ENCODE data around the gene PYCARD. TPM values are rescaled to one million over a fixed set of nuclear protein-coding genes. Genes with fewer than 3 reads are reported as not detected.
"Not testable (repeated sequence)": the region's sequence is repeated elsewhere in the genome, so short reads cannot be mapped to it uniquely, and the experiment has no call there.

The PYCARD gene
- total RNA-seq, 1 donor from 2014 or later: 88.2 TPM

DNA sequence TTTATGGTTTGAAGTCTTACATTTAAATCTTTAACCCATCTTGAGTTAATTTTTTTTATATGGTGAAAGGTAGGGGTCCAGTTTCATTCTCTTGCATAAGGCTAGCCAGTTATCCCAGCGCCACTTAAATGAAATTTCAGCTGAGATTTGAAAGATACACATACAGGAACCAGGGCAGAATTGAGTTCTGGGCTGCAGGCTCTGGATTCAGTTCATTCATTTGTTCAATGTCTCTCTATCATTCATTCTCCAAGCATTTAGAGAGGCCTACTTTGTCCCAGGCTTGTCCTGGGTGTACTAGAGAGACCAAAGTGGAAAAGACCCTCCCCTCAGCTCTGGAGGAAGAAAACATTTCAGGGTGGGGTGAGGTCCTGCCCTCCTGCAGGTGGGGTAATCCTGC, 10.8 kb upstream of the PYCARD start:
- DNase-seq (ENCODE audit: low read depth) (no peak), FAIRE-seq (no peak)
- H3K36me3 ChIP-seq (ENCODE audit: control insufficient read depth, insufficient read depth, low read length): no peaks in the 10 kb centered on the region
- no peak overlapping the region for H3K4me3 ChIP-seq (ENCODE audit: low read depth, low read length)
- H3K27me3 ChIP-seq (ENCODE audit: control insufficient read depth, insufficient read depth, low read length): peaks cover 26% of the 10 kb centered on the region
- TF ChIP-seq CTCF (IDR thresholded peaks at IDR 0.05; ENCODE audit: insufficient read depth, low read length, severe bottlenecking): no peak

GRCh38 chr16:31206776-31207175, 4.2 kb upstream of the PYCARD start:
- Histone ChIP-seq H3K27me3 (ENCODE audit: control insufficient read depth, insufficient read depth, low read length) (peaks cover 2% of the 10 kb centered on the region), H3K36me3 (ENCODE audit: control insufficient read depth, insufficient read depth, low read length) (no peaks in the 10 kb centered on the region), H3K4me3 (ENCODE audit: low read depth, low read length) (no peak overlapping the region)
- no peak for TF ChIP-seq CTCF (IDR thresholded peaks at IDR 0.05; ENCODE audit: insufficient read depth, low read length, severe bottlenecking)
- DNase-seq (ENCODE audit: low read depth) (no peak), FAIRE-seq (no peak)

DNA sequence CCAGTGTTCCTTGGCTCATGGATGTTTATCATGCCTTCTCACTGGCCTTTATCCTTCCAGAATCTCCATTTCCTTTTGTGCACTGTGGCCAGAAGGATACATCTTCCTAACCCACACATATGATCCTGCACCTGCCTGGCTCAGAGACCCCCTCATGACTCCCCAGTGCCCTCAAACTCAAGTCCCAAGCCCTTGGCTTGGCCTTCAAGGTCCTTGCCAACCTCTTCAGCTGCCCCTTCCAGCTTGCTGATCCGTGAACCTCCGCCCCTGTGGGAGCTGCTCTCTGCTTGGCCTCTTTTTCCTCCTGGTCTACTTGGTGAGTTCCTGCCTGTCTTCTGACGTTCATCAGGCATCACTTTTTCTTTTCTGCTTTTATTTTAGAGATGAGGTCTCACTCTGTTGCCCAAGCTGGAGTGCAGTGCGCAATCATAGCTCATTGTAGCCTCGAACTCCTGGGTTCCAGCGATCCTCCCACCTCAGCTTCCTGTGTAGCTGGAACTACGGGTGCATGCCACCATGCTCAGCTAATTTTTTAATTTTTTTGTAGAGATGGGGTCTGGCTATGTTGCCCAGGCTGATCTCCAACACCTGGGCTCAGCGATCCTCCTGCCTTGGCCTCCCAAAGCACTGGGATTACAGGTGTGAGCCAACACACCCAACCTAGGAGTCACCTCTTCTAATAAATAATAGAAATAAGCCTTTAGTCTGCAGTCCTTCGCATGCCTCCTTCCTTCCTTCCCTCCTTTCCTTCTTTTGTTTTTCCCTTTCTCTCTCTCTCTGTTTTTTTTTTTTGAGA, 2.5 kb upstream of the PYCARD start:
- no peak for TF ChIP-seq CTCF (IDR thresholded peaks at IDR 0.05; ENCODE audit: insufficient read depth, low read length, severe bottlenecking)
- Histone ChIP-seq H3K36me3 (ENCODE audit: control insufficient read depth, insufficient read depth, low read length) (no peaks in the 10 kb centered on the region), H3K4me3 (ENCODE audit: low read depth, low read length) (no peak overlapping the region), H3K27me3 (ENCODE audit: control insufficient read depth, insufficient read depth, low read length) (peaks cover 2% of the 10 kb centered on the region)
- no peak for DNase-seq (ENCODE audit: low read depth)
- no peak for FAIRE-seq

DNA sequence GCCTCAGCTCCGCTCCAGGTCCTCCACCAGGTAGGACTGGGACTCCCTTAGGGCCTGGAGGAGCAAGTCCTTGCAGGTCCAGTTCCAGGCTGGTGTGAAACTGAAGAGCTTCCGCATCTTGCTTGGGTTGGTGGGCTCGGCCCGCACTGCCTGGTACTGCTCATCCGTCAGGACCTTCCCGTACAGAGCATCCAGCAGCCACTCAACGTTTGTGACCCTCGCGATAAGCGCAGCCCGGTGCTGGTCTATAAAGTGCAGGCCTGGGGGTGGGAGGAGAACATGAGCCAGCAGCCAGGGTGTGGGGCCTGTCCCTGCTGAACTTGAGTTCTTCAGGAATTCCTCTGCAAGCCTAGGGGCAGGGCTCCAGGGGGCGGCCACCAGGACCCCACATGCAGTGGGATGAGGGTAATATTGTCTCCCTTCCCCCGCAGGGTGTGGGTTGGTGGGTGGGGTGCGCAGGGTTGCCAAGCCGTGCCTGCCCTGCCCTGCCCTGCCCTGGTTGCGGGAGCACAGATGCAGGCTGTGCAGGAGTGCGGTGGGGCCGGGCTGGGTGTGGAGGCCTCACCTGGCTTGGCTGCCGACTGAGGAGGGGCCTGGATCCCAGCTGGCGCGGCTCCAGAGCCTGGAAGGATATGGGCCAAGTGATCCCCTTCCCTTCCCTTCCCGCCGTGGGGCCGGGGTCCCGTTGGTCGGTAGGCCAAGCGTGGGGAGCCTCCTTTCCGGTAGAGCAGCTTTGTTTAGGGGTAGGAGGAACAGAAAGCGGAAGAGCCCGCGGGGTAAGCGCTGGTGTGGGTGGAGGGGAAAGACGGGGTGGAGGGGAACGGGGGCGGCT, 762 bp downstream of the PYCARD start:
- no peak for TF ChIP-seq CTCF (IDR thresholded peaks at IDR 0.05; ENCODE audit: insufficient read depth, low read length, severe bottlenecking)
- peak; percentile 50 for DNase-seq (ENCODE audit: low read depth)
- Histone ChIP-seq H3K4me3 (ENCODE audit: low read depth, low read length) (peak overlapping the region; percentile 75), H3K36me3 (ENCODE audit: control insufficient read depth, insufficient read depth, low read length) (no peaks in the 10 kb centered on the region), H3K27me3 (ENCODE audit: control insufficient read depth, insufficient read depth, low read length) (no peaks in the 10 kb centered on the region)
- no peak for FAIRE-seq

DNA sequence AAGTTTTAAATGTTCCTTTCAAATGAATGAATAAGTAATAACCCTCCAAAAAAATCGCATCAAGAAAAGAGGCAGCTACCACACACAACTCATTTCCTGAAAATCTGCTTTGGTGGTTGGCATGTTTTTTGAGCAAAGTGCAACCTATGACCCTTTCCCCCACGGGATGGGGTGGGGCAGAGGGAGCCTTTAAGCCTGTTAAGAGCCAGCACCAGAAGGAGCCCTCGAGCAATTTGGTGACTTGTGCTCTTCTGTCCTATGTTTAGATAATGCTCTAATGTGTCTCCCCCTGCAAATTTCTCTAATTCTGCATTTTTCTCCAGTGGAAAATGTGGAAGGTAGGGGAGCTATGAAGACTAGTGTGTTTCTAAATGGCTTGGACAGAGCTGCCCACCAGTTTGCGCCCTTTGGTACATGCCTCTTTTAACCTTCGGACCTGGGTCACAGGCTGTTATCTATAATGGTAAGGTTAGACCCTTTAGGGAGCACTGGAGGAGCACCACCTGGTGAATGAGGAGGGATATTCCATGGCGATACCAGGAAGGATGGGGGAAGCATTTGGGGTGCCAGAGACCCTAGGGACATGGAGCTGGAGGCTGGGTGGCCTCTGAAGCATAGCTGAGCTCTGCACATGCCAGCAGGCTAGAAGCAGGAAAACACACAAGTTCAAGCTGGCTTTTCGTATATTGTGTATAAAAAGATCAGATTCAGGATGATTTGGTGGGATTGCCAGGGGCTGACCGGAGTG, 1.6 kb downstream of the PYCARD start:
- no peaks in the 10 kb centered on the region for H3K27me3 ChIP-seq (ENCODE audit: control insufficient read depth, insufficient read depth, low read length)
- TF ChIP-seq CTCF (IDR thresholded peaks at IDR 0.05; ENCODE audit: insufficient read depth, low read length, severe bottlenecking): no peak
- peaks cover 2% of the 10 kb centered on the region for H3K36me3 ChIP-seq (ENCODE audit: control insufficient read depth, insufficient read depth, low read length)
- peak overlapping the region; percentile 75 for H3K4me3 ChIP-seq (ENCODE audit: low read depth, low read length)
- FAIRE-seq (no peak), DNase-seq (ENCODE audit: low read depth) (no peak)

GRCh38 chr16:31200111-31200510, 2.4 kb downstream of the PYCARD start:
- not testable (repeated sequence) for DNase-seq (ENCODE audit: low read depth); H3K4me3 ChIP-seq (ENCODE audit: low read depth, low read length); FAIRE-seq; H3K36me3 ChIP-seq (ENCODE audit: control insufficient read depth, insufficient read depth, low read length); H3K27me3 ChIP-seq (ENCODE audit: control insufficient read depth, insufficient read depth, low read length)
